ENCODE data around the gene IGF2BP3. TPM values are rescaled to one million over a fixed set of nuclear protein-coding genes. Genes with fewer than 3 reads are reported as not detected.

Gene IGF2BP3
- total RNA-seq, 4 donors from 2014 or later = 0.32 to 2.3 (median 1.4) TPM

DNA sequence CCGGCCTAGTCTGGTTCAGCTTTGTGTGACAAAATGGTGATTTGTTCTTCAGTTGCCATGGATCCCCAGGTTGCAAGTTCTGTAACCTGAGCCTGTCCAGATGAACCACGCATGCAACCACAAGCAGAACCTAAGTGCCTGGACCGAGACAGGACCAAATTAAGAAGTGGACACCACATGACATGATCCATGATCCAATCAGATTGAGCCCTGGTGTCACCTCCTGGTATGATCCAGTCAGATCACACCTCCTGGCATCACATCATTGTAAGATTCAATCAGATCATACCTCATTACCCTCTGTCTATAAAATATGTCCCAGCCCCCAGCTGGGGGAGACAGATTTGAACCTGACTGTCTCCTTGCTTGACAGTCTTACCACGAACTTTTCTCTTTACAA, 101.2 kb downstream of the IGF2BP3 start:
- TF ChIP-seq, protein P1, sequence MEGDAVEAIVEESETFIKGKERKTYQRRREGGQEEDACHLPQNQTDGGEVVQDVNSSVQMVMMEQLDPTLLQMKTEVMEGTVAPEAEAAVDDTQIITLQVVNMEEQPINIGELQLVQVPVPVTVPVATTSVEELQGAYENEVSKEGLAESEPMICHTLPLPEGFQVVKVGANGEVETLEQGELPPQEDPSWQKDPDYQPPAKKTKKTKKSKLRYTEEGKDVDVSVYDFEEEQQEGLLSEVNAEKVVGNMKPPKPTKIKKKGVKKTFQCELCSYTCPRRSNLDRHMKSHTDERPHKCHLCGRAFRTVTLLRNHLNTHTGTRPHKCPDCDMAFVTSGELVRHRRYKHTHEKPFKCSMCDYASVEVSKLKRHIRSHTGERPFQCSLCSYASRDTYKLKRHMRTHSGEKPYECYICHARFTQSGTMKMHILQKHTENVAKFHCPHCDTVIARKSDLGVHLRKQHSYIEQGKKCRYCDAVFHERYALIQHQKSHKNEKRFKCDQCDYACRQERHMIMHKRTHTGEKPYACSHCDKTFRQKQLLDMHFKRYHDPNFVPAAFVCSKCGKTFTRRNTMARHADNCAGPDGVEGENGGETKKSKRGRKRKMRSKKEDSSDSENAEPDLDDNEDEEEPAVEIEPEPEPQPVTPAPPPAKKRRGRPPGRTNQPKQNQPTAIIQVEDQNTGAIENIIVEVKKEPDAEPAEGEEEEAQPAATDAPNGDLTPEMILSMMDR (IDR thresholded peaks at IDR 0.05) = no peak
- DNase-seq (ENCODE audit: low spot score) (no peak), ATAC-seq (ENCODE audit: low FRiP score) (no peak)

- ATAC-seq (ENCODE audit: low FRiP score) (no peak), DNase-seq (ENCODE audit: low spot score) (no peak)
- TF ChIP-seq, protein P1 (IDR thresholded peaks at IDR 0.05) = no peak
These were observed 112.1 kb downstream of the IGF2BP3 start for GRCh38 chr7:23358152-23358674.

GRCh38 chr7:23357190-23358093, 112.8 kb downstream of the IGF2BP3 start:
- TF ChIP-seq, protein P1 (IDR thresholded peaks at IDR 0.05) = no peak
- no peak for ATAC-seq (ENCODE audit: low FRiP score)
- no peak for DNase-seq (ENCODE audit: low spot score)

- no peak for DNase-seq (ENCODE audit: low spot score)
- no peak for ATAC-seq (ENCODE audit: low FRiP score)
These were observed 113.6 kb downstream of the IGF2BP3 start for GRCh38 chr7:23356726-23357125.

GRCh38 chr7:23356168-23356567, 114.1 kb downstream of the IGF2BP3 start:
- DNase-seq (ENCODE audit: low spot score) (no peak), ATAC-seq (ENCODE audit: low FRiP score) (no peak)
- TF ChIP-seq, protein P1 (IDR thresholded peaks at IDR 0.05) = no peak

More at GRCh38 chr7:23356726-23357125, 113.6 kb downstream of the IGF2BP3 start:
- TF ChIP-seq, protein P1 (IDR thresholded peaks at IDR 0.05) = no peak

DNA sequence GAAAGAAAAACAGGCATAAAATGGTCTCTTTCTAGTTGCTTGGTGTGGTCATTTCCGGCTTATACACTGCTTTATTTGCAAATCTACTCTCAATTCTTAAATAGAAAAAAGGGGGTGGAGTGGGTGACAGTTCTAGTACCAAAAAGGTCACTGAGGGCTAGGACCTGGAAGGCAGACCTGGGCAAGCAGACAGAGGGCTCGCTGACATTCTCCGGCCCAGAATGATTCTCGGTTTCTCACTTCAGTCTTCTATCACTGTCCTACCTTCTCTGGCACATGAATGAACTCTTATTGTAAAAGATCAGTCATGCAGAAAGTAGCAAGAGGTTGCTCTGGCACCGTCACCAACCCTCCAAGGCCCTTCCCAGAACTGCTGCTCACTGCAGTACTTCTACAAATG, 117.1 kb downstream of the IGF2BP3 start:
- TF ChIP-seq, protein P1 (IDR thresholded peaks at IDR 0.05) = no peak
- no peak for ATAC-seq (ENCODE audit: low FRiP score)
- DNase-seq (ENCODE audit: low spot score) = no peak
